Prostate gland (tissue), 2 donors: Measurements from ENCODE around the gene WDR88.

Experiments
- CTCF ChIP-seq, 4 experiments: fragments of 200-600 bp in 2 of 4; fragments of 450-650 bp in 2 of 4; sonication (generic) in 2 of 4; IDR thresholded peaks; 1 replicate in 3 of 4; 2 replicates in 1 of 4; pipeline ENCODE4 v1.5.1; 2016 to 2019; ENCODE audit warnings: antibody characterized with exemption in 4 of 4, mild to moderate bottlenecking in 2 of 4, moderate library complexity in 2 of 4
- POLR2A ChIP-seq: fragments of 450-650 bp; IDR thresholded peaks from one replicate; pipeline ENCODE4 v1.6.1; 2016; ENCODE audit warnings: antibody characterized with exemption, mild to moderate bottlenecking

- TF ChIP-seq POLR2A = no peak
- TF ChIP-seq CTCF (IDR thresholded peaks at IDR 0.05) = no peak
Observed at GRCh38 chr19:33163481-33163880, 31.6 kb downstream of the WDR88 start.
